Lung microvascular endothelial cell (primary cell): Measurements from ENCODE around the gene MADD. TPM values are rescaled to one million over a fixed set of nuclear protein-coding genes. Genes with fewer than 3 reads are reported as not detected.

Experiments
- DNase-seq, 2 donors: peaks; one replicate each; pipeline versions ENCODE4 v3.0.0 to v3.0.0-alpha.2; 2010; ENCODE audit warnings: low read depth in 2 of 2
- total RNA-seq: library from RNA; depleted of rRNA; stranded (reverse); fragments of >200 nt; gene quantifications from 2 replicates; pipeline ENCODE4 v1.2.1, GENCODE V29; 2014

The MADD gene
- total RNA-seq, 1 donor from 2014 or later, result 21.0 TPM

DNA sequence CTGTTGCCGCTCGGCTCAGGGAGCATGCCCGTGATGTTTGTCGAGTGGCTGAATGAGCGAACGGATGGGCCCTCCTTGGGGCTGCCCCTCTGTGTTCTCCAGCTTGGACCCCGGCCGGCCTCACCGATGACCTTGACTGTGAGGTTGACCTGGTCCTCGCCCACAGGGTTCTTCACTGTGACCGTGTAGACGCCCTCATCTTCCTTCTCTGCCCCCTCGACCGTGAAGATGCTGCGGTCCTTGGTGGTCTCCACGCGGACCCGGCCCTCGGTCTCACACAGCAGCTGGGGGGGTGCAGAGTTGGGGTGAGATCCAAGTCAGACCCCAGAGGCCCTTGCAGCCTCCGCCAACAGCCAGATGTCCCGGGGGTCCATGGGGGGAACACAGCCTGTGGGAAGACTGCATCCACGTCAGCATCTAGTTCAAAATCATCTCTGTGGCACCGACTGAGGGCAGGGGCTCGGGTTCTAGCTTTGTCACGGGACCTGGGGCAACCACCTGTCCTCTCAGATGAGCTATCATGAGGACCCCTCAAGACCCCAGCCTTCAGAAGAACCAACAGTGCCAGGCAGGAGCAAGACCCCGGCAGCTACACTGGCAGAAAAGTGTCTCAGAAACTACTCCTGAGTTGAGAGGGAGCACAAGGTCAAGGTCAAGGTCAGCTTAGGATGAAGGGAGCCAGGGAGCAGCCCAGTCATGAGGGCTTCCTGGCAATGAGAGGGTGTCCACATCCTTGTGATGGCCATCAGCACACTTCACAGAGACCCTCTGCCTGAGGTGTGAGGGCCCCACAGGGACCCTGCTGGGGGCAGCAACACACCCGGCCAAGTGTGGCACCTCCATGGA, 68.7 kb downstream of the MADD start:
- DNase-seq, result no peak

DNA sequence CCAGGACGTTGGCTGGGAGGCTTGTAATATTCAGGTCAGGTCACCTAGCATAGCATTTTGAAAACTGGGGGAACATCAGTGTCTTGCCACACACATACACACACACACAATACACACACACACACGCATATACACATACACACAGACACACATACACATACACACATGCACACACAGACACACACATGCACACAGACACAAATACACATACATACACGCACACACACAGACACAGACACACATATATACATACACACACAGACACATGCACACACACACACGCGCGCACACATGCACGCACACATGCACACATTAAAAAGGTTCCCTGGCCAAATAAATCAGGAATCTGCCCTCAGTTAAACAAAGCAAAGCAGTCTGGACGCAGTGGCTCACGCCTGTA, 70.1 kb downstream of the MADD start:
- DNase-seq, result no peak

DNA sequence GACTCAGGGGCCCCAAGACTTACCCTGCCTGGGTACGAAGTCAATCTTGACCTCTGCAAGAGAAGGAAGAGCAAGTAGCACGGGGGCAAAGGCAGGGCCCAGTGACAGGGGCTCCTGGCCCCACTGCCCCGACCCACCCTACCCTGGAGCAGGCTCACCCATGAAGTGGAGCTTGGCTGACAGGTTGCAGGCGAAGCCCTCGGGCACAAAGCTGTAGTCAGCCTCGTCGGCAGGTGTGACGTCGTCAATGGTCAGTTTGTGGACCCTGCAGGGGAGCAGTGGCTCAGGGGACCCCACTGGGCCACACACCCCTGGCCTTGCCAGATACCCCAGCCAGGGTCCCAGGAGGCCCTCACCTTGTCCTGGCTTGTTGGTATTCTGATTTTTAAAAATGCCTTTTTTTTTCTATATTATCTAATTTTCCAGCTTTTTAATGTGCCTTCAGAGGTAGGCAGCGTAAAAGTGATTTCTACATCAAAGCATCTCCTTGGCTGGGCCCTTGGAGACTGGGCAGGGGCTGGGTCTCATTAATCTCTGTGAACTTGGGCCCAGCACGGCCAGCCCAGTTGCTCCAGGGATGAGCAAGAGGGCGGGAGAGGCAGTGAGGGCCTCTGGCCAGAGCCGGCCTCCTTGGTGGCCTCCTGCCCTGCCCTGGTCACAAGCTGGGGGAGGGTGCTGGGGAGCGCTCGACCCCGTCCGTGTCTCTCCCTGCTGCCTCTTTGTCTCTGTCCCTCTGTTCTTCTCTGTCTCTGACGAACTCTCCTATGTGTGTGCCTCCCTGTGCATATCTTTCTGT, 71.2 kb downstream of the MADD start:
- no peak for DNase-seq

DNA sequence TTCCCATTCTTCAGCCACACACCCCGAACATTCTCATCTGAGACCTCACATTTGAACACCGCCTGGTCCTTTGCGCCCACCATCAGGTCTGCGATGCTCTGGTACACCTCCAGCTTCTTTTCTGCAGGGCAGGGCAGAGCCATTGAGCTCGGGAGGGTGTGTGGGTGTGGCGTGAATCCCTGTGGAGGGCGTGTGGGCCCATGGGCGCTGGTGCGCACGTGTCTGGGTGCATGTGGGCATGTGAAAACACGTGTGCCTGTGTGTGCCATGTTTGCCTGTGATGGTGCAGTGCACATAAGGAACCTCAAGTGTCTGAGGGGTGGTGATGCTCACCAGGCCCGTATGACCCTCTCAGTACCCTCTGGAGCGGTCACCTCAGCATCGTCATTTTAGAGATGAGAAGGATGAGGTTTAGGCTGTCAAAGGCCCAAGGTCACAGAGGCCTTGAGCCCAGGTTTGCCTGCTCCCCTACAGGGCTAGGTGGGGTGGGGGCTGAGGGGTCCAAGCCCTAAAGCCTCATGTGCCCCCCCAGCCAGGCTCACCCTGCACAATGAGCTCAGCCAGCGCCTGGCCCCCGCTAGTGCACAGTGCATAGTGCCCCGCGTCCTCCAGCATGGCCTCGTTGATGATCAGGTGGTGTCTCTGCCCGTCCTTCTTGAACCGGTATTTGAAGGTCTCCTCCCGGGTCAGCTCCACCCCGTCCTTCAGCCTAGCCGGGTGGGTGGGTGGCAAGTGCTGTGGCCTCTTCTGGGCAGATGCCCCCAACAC, 72.3 kb downstream of the MADD start:
- DNase-seq, result no peak

DNA sequence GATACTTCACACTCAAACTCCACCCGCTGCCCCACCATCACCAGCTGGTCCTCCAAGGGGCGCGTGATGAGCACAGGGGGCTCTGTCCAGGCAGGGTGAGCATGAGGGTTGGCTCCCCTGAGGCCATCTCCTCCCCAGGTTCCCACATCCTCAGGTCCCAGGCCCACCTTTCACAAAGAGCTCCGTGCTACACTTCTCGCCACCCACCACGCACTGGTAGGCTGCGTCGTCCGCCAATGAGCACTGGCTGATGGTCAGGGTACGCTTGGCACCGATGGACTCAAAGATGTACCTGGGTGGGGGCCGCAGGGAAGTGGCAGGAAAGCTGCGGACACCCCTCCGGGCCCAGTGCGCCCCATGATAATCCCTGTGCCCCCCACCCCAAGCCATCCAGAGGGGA, 72.9 kb downstream of the MADD start:
- no peak for DNase-seq

DNA sequence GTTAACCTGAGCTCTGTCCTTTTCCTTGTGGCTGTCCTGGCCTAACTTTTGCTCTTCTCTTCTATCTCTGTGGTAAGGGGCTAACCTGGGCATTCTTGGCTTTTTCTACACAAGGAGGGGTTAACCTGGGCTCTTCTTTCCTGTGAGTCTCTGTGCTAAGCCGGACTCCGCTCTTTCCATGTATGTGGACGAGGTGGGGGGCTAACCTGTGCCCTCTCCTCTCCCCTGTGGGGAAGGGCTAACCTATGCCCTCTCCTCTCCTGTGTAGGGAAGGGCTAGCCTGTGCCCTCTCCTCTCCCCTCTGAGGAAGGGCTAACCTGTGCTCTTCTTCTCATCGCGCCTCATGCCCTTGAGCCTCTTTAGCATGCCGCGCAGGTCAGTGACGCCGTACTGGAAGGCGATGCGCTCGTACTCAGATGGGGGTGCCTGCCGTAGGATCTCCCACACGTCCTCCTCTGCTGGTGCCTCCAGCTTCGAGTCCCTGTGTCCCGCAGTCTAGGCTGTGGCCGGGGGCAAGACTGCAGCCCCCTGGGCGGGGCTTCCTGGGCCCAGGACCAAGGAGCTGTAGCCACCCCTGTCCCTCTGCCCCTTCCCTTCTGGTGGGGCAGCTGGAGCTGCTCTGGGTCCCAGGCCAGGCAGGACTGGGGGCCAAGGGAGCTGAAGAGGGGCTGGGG, 76.1 kb downstream of the MADD start:
- no peak for DNase-seq

DNA sequence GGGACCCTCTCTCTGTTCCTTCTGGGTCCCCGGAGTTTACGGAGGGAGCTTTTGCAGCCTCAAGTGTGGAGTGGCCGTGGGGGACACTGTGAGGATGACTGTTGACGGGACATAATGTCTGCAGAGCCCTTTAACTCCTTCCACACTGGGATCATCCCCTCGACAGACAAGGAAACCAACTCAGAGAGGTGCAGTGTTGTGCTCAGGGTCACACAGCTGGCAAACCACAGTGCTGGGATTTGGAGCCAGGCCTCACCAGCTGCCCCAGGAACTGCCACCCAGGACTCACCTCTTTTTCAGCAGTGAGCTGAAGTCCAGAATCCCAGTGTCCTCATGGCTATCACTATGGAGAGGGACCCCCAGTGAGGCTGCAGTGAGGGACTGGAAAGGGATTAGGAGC, 77.2 kb downstream of the MADD start:
- no peak for DNase-seq

DNA sequence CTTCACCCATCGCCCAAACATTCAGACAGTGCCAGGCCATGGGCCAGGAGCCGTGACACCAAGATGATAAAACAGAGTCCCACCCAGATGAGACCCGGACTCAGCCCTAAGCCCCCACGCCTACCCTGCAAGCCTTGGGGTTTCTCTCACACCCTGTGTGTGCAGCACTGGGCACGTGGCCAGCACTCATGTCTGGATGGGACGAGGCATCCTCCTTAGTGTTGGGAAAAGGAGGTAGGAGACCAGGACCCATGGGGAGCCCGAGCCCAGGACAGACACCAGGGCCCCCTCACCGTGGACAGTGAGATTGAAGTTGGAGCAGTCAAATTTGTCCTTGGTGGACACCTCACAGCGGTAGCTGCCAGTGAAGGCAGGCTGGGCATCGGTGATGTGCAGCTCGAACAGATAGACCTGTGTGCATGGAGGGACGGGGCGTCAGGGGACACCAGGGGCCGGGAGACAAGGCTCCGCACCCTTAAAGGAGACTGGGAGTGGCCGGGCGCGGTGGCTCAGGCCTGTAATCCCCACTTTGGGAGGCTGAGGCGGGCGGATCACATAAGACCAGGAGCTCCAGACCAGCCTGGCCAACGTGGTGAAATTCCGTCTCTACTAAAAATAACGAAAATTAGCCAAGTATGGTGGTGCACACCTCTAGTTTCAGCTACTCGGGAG, 78.3 kb downstream of the MADD start:
- DNase-seq, result no peak

DNA sequence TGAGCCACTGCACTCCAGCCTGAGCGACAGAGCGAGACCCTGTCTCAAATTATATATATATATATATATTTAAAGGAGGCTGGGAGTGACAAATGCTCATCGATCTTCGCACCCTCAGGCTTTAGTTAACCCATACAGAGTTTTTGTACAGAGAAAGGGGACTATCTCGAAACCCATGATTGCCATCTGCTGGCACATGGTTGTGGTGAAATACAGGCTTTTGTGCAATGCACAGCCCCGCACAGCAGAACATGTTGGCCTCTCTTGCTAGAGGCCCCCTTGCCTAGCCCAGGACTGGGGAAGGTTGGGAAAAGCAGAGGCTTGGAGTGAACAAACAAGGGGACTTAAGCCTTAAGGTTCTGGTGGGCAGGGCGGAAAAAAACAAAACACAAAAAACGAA, 78.9 kb downstream of the MADD start:
- peak; percentile 41 to 59 for DNase-seq

DNA sequence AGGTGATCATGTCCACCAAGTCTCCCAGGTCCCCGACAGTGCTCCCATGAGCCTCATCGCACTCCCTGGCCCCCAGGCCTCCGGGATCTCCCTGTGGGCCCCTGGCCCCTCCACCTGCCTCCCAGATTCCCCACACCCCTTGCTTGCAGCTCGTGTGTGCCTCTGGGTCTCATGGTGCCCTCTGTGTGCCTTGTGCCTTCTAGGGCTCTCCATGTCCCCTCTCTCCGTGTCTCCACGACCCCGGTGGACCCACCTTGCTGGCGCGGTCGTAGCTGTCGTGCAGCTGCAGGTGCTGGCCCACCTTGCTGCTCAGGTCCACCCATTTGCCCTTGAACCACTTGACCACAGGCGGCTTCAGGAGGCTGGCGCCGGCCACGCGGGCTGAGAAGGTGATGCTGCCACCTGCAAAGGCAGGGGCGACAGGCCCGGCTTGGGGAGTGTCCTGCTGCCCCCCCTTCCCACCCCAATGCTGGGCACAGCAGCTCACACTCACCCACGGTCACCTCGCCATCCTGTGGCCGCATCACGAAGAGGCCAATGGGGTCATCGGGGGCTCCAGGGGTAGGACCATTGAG, 79.7 kb downstream of the MADD start:
- DNase-seq, result no peak

DNA sequence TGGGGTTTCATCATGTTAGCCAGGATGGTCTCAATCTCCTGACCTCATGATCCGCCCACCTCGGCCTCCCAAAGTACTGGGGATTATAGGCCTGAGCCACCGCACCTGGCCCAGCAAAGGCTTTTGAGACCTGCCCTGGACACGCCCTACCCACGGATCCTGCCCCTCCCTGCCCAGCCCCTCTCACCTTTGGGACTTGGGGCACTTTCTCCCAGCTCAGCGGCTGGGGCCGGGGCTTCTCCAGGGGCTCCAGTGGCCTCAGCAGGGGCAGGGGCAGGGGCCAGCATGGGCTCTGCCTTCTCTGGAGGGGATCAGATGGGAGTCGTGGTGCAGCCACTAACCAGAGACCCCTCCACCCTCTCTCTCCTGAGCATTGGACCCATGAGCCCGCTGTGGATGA, 80.4 kb downstream of the MADD start:
- DNase-seq, result no peak

DNA sequence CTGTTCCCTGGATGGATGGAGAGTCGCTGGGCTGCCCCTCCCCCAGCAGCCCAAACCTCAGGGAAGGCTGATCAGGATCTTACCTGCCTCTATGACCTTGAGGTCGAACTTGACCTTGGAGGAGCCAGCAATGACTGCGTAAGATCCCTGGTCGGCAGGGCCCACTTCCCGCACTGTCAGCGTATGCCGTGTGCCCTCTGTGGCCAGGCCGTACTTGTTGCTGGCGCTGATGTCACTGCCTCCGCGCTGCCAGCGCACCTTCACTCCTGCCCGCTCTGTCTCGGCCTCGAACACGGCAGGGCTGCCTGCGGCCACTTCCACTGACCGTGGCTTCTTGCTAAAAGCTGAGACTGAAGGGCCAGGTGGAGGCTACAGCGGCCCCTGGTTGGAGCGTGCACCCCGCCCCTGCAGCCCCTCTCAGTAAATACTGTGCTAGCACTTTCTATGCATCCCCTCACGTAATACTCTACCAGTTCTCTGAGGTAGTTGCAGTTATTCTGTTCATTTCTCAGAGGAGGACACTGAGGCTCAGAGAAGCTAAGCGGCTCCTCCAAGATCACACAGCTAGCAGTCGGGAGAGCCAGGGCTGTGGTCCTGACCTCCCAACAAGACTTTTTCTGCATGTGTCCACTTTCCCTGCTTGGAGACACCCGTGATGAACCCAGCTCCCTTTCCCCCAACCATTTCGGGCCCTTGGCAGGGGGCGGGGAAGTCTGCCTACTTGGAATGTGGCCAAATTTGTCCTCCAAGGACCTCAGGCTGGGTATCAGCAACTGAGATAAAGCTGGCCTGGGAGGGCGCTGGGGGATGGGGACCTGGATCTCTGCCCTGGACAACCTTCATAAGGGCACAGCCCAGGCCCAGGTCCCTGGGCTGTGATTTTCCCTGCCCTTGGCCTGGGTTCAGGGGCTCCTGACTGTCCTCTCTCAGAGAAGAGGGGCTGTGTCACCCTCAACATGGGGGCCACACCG, 81.5 kb downstream of the MADD start:
- DNase-seq, result no peak

DNA sequence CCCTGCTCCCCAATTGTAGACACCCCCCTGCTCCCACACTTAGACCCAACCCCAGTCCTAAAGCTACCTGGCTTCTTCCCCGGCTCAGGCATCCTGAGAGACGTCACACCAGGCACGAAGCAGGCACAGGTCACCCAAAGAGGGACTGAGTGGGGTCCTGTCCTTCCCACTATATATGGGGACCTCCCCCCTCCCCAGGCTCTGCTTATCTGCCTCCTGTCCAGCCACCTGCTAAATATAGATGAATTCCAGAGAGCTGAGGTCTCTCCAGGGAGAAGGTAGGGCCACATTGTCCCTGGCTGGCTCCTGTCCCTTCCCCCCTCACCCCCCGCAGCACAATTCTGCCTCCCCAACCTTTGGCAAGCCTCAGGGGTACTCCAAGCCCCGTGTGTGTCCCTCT, 82.6 kb downstream of the MADD start, which contains the start of gene MYBPC3:
Gene MYBPC3, minus strand, starts transcription at position 147 of the 400 bp plus-strand sequence. Its CDS starts 55 bp downstream, at position 92.
- no peak for DNase-seq

DNA sequence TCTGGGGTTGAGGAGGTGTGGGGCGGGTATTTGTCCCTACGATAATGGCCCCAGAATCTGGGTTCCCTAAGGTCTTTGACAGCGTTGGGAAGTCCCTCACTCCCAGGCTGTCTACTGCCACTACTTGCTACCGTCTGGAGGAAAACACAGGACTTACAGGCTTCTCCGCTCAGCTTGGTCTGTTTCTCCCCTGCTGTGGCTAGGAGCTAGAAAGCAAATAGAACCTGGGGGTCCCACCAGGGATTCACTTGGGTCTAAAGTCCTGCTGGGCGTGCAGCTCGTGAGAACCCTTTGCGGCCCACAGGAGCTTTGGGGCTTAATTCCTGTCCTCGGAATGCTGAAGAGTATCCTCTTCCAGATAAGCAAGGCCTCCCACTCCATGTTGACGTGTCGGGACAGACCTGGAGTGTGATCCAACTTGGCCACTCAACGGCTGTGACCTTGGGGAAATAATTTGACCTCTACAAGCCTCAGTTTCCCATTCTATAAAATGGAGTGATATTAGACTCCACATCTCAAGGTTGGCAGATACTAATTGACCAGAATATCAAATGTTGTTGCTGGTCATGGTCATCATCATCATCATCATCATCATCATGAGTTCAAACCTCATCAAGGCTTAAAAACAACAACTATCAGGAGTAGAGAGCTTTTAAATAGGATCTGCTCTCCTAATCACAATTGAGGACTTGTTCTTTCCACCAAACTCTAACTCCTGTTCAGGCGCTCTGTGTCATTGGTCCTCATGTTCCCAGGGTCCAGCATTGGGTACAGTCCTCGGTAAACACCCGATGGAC, 84.2 kb downstream of the MADD start:
- DNase-seq, result no peak

DNA sequence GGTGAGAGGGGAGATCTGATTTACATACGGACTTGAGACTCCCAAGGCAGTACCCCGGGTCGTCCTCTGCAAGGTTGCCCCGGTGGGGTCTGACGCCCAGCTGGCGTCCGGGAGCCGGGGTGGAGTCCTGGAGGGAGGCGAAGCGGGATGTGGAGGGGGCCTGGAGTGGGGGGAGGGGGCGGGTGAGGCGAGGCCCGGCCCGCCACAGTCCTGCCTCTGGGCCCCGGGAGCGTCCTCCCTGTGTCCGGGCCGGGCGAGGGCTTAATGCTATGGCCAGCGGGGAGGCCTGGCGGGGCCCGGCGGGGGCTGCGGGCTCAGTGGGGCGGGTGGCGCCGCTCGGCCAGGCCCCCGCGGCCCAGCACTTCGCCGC, 85.0 kb downstream of the MADD start:
- DNase-seq, result no peak

DNA sequence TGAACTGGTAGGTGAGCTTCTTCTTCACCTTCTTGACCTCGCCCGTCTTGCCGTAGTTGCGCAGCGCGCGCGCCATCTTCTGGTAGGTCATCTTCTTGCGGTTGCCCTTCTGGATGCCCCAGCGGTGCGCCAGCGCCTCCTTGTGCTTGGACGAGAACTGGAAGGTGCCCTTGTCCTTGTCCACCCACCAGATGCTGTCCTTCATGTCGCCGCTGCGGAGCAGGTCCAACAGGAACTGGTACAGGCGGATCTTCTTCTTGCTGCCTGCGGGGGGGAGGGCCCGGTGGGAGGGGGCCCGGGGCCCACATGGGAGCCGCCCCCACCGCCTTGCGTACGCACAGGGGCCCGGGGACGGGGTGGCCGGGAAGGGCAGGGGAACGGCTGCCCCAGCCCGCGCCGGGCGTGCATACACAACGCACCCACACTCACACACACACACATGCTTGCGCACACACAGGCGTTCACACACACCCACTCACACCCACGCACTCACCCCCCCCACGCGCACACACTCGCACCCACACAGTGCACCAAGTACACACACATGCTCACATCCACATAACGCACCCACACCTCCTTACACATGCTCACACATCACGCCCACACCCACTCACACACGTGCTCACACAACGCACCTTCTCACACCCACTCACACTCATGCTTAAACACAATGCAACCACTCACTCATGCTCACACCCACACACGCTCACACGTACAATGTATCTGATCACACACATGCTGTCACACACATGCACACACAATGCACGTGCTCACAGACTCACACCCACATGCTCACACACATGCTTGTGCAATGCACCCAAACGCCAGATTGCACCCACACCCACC, 85.6 kb downstream of the MADD start:
- DNase-seq, result peak; percentile 90 to 92

DNA sequence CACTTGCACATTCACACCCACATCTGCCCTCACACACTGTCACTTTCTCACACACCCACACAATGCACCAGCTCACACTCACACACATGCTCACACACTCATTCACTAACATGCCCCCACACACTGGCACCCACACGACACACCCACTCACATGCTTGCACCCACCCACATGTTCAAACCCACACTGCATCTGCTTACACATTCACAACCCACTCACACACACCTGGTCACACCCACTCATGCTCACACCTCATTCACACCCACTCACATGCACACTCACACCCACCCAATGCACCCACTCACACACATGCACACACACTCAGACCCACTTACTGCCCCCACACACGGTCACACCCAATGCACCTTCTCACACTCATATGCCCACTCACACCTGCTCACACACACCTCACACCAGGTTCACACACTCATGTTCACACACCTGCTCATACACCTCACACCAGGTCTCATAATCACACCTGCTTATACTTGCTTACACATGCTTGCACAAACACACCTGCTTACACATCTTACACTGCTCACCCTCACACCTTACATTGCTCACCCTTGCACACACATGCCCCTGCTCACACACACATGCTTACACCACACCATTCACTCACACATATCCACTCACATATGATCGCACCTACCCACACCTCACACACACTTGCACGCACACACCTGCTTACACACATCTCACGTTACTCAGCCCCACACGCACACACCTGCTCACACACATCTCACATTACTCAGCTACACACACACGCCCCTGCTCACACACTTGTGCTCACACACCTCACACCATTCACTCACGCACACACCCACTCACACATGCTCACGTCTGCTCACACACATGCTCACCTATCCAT, 86.4 kb downstream of the MADD start:
- DNase-seq, result no peak
